Omental fat pad (tissue), 4 donors: ENCODE data around the gene ERCC2. TPM values are rescaled to one million over a fixed set of nuclear protein-coding genes. Genes with fewer than 3 reads are reported as not detected.

Experiments used
- ATAC-seq: fragments of 150-250 bp; one replicate; pipeline ENCODE4 v1.9.1; 2016; ENCODE audit warnings: mild to moderate bottlenecking, moderate library complexity; ENCODE audit not compliant: low FRiP score
- DNase-seq: peaks from one replicate; pipeline ENCODE4 v3.0.0-alpha.2; 2019; ENCODE audit warnings: low spot score
- CTCF ChIP-seq, 3 donors: fragments of 450-650 bp; IDR thresholded peaks; one replicate each; pipeline ENCODE4 v1.5.1; 2016 to 2017; ENCODE audit warnings: antibody characterized with exemption in 3 of 3, mild to moderate bottlenecking in 3 of 3, moderate library complexity in 2 of 3
- total RNA-seq, 4 donors: library from RNA; depleted of rRNA; stranded (reverse); fragments of >200 nt; gene quantifications; one replicate each; pipeline ENCODE4 v1.1.0, GENCODE V29; 2016

Gene ERCC2
- total RNA-seq, 4 donors from 2014 or later, result 7.1 to 11.2 (median 8.4) TPM

GRCh38 chr19:45303269-45304060, 66.9 kb downstream of the ERCC2 start:
- TF ChIP-seq CTCF (IDR thresholded peaks at IDR 0.05), result no peak
- ATAC-seq (no peak), DNase-seq (no peak)

DNA sequence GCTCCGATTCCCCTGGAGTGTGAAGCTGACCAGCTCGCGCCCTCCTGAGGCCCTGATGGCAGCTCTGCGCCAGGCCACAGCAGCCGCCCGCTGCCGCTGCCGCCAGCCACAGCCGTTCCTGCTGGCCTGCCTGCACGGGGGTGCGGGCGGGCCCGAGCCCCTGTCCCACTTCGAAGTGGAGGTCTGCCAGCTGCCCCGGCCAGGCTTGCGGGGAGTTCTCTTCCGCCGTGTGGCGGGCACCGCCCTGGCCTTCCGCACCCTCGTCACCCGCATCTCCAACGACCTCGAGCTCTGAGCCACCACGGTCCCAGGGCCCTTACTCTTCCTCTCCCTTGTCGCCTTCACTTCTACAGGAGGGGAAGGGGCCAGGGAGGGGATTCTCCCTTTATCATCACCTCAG, 68.0 kb downstream of the ERCC2 start:
- TF ChIP-seq CTCF (IDR thresholded peaks at IDR 0.05), result no peak
- no peak for ATAC-seq
- DNase-seq, result no peak

Other genes with a start within 250 kb of the ERCC2 start
- gene NKPD1, start 209.6 kb downstream of the ERCC2 start, total RNA-seq, result under 1 TPM in 2 of 4 donors, not detected in 2; 0.19 to 0.72 TPM
- gene TRAPPC6A, start 192.3 kb downstream of the ERCC2 start, total RNA-seq, result 10 to 100 TPM; 20.8 to 30.4 (median 23.8) TPM
- 10 to 100 TPM in 1 of 4 donors, 1 to 10 TPM in 3; 6.4 to 13.1 (median 8.2) TPM for gene BLOC1S3, start 191.8 kb downstream of the ERCC2 start, total RNA-seq
- 1 to 10 TPM; 1.4 to 4.1 (median 2.7) TPM for gene EXOC3L2, start 125.2 kb downstream of the ERCC2 start, total RNA-seq
- gene MARK4, start 119.3 kb downstream of the ERCC2 start, total RNA-seq, result 10 to 100 TPM; 10.6 to 14.8 (median 12.0) TPM
- not detected for gene CKM, start 47.7 kb downstream of the ERCC2 start, total RNA-seq
- 1 to 10 TPM in 1 of 4 donors, under 1 TPM in 1, not detected in 2; 0.36 to 2.0 TPM for gene KLC3, start 29.8 kb downstream of the ERCC2 start, total RNA-seq
- 10 to 100 TPM; 13.7 to 20.0 (median 15.6) TPM for gene PPP1R13L, start 34.5 kb upstream of the ERCC2 start, total RNA-seq
- 10 to 100 TPM in 1 of 4 donors, 1 to 10 TPM in 3; 5.2 to 29.8 (median 6.3) TPM for gene POLR1G, start 36.1 kb upstream of the ERCC2 start, total RNA-seq
- 10 to 100 TPM; 63.7 to 93.8 (median 76.5) TPM for gene ERCC1, start 53.3 kb upstream of the ERCC2 start, total RNA-seq
- gene FOSB, start 97.4 kb upstream of the ERCC2 start, total RNA-seq, result 100 to 1,000 TPM; 306 to 713 (median 395) TPM
- 1 to 10 TPM; 3.8 to 9.4 (median 7.0) TPM for gene RTN2, start 126.5 kb upstream of the ERCC2 start, total RNA-seq
- gene PPM1N, start 127.9 kb upstream of the ERCC2 start, total RNA-seq, result 1 to 10 TPM; 1.9 to 3.8 (median 2.9) TPM
- gene VASP, start 136.9 kb upstream of the ERCC2 start, total RNA-seq, result 100 to 1,000 TPM in 1 of 4 donors, 10 to 100 TPM in 3; 47.0 to 132 (median 68.7) TPM
- gene OPA3, start 214.2 kb upstream of the ERCC2 start, total RNA-seq, result 10 to 100 TPM in 2 of 4 donors, 1 to 10 TPM in 2; 6.3 to 15.5 (median 11.1) TPM
- gene GPR4, start 231.6 kb upstream of the ERCC2 start, total RNA-seq, result 10 to 100 TPM in 3 of 4 donors, 1 to 10 TPM in 1; 6.0 to 29.4 (median 12.0) TPM